GM12878 (cell line): Measurements from ENCODE around the gene ANKRD34A. TPM values are rescaled to one million over a fixed set of nuclear protein-coding genes. Genes with fewer than 3 reads are reported as not detected.
A peak's percentile ranks its signal among the peaks of the same experiment; 100 is the strongest.

Experiments
- ATAC-seq: fragments of 200-7000 bp; cut with Tn5 transposase; 3 replicates; pipeline ENCODE4 v1.9.1; 2020; ENCODE audit warnings: mild to moderate bottlenecking, moderate library complexity
- BruUV-seq: library from RNA; stranded (reverse); fragments of 400-500 nt; replicated peaks from 2 replicates; lab custom pipeline; 2021; lab: Mats Ljungman, UMichigan
- CTCF ChIA-PET: fragments of 300-600 bp; sonication (Branson Sonifier 250); formaldehyde crosslinking; extraction: SDS; loops from one replicate; lab custom pipeline; 2021; ENCODE audit warnings: inconsistent platforms; lab: Yijun Ruan, JAX
- POLR2A ChIA-PET: fragments of 350-600 bp; formaldehyde crosslinking; extraction: SDS; loops from one replicate; lab custom pipeline; 2021; ENCODE audit warnings: inconsistent platforms; lab: Charles Lee
- RAD21 ChIA-PET: fragments of 300-600 bp; sonication (Branson Sonifier 250); formaldehyde crosslinking; loops from one replicate; lab custom pipeline; 2023; ENCODE audit warnings: antibody characterized with exemption; ENCODE audit not compliant: unreplicated experiment; lab: Charles Lee
- SMC1A ChIA-PET: fragments of 300-600 bp; sonication (Branson Sonifier 250); formaldehyde crosslinking; loops from one replicate; lab custom pipeline; 2023; ENCODE audit not compliant: unreplicated experiment, uncharacterized antibody; lab: Charles Lee
- DNase-seq: peaks from one replicate; pipeline ENCODE4 v3.0.0-alpha.2; 2011; ENCODE audit warnings: low read depth, low spot score
- FAIRE-seq: peaks from 3 replicates; lab custom pipeline; 2011; peaks lifted over from hg19 to GRCh38; lab: Jason Lieb, UNC
- H2AFZ ChIP-seq: 2 replicates; pipeline ENCODE4 v1.6.0; 2011; ENCODE audit warnings: low read depth, low read length, control low read depth; ENCODE audit not compliant: control insufficient read depth
- H3K27ac ChIP-seq: 2 replicates; pipeline ENCODE4 v1.5.1; 2011; ENCODE audit warnings: control low read depth; ENCODE audit not compliant: control insufficient read depth, insufficient read depth
- H3K27me3 ChIP-seq, 2 experiments: replicated peaks in 1 of 2; 2 replicates each; pipeline versions ENCODE4 v1.6.0 to v1.6.1; 2011; ENCODE audit warnings: low read length in 1 of 2; ENCODE audit not compliant: control insufficient read depth in 2 of 2, insufficient read depth in 2 of 2
- H3K36me3 ChIP-seq, 2 experiments: 2 replicates each; pipeline ENCODE4 v1.5.1; 2011; ENCODE audit warnings: low read length in 1 of 2; ENCODE audit not compliant: control insufficient read depth in 2 of 2, insufficient read depth in 2 of 2
- H3K4me1 ChIP-seq: 2 replicates; pipeline ENCODE4 v1.6.1; 2011; ENCODE audit warnings: mild to moderate bottlenecking, low read length, moderate library complexity, mixed read lengths; ENCODE audit not compliant: control insufficient read depth, insufficient read depth
- H3K4me2 ChIP-seq: 2 replicates; pipeline ENCODE4 v1.6.0; 2011; ENCODE audit warnings: control low read depth; ENCODE audit not compliant: control insufficient read depth, insufficient read depth
- H3K4me3 ChIP-seq: fragments of 200-600 bp; sonication (generic); 2 replicates; pipeline ENCODE4 v1.5.1; 2016
- H3K79me2 ChIP-seq: 2 replicates; pipeline ENCODE4 v1.6.0; 2011; ENCODE audit warnings: low read length; ENCODE audit not compliant: control insufficient read depth, insufficient read depth
- H3K9ac ChIP-seq: 2 replicates; pipeline ENCODE4 v1.8.0; 2011; ENCODE audit warnings: low read length, control low read depth, mixed read lengths; ENCODE audit not compliant: control insufficient read depth, insufficient read depth
- H3K9me3 ChIP-seq: replicated peaks from 3 replicates; pipeline ENCODE4 v1.5.1; 2011; ENCODE audit warnings: mild to moderate bottlenecking, low read length; ENCODE audit not compliant: control insufficient read depth, insufficient read depth
- H4K20me1 ChIP-seq: 2 replicates; pipeline ENCODE4 v1.6.0; 2011; ENCODE audit not compliant: control insufficient read depth, insufficient read depth
- ASH2L ChIP-seq: fragments of 300-600, 200-600 bp; sonication (generic); IDR thresholded peaks from 2 replicates; pipeline ENCODE4 v1.6.1; 2017; ENCODE audit warnings: low read depth, mild to moderate bottlenecking, borderline replicate concordance
- ATF2 ChIP-seq: IDR thresholded peaks from 2 replicates; pipeline ENCODE4 v1.6.1; 2012; ENCODE audit warnings: low read length, inconsistent platforms
- BACH1 ChIP-seq: fragments of 450-650 bp; IDR thresholded peaks from 2 replicates; pipeline ENCODE4 v1.6.1; 2017; ENCODE audit warnings: mild to moderate bottlenecking, borderline replicate concordance
- FOXK2 ChIP-seq: fragments of 450-650 bp; IDR thresholded peaks from 2 replicates; pipeline ENCODE4 v1.6.1; 2017; ENCODE audit warnings: mild to moderate bottlenecking, moderate library complexity
- HDAC6 ChIP-seq: fragments of 200-600 bp; sonication (generic); IDR thresholded peaks from one replicate; pipeline ENCODE4 v1.8.0; 2017; ENCODE audit warnings: antibody characterized with exemption; ENCODE audit not compliant: unreplicated experiment
- LARP7 ChIP-seq: fragments of 450-650 bp; IDR thresholded peaks from 2 replicates; pipeline ENCODE4 v1.6.1; 2017; ENCODE audit warnings: mild to moderate bottlenecking
- MTA3 ChIP-seq: IDR thresholded peaks from 2 replicates; pipeline ENCODE4 v1.6.1; 2012; ENCODE audit warnings: low read length, inconsistent platforms, borderline replicate concordance
- POLR2AphosphoS5 ChIP-seq: IDR thresholded peaks from 2 replicates; pipeline ENCODE4 v1.6.1; 2011; ENCODE audit warnings: mild to moderate bottlenecking, low read length, inconsistent platforms
- PRDM15 ChIP-seq: fragments of 450-650 bp; formaldehyde crosslinking; IDR thresholded peaks from 2 replicates; pipeline ENCODE4 v1.4.0; 2020; ENCODE audit warnings: mild to moderate bottlenecking, moderate library complexity
- SMAD5 ChIP-seq: IDR thresholded peaks from 2 replicates; pipeline ENCODE4 v1.6.1; 2016; ENCODE audit warnings: antibody characterized with exemption, low read depth
- STAT3 ChIP-seq: IDR thresholded peaks from 2 replicates; pipeline ENCODE4 v1.6.1; 2011; ENCODE audit warnings: low read depth, low read length, improper control_type of control experiment
- TCF7 ChIP-seq: IDR thresholded peaks from 2 replicates; pipeline ENCODE4 v1.6.1; 2014; ENCODE audit warnings: antibody characterized with exemption, borderline replicate concordance
- ZNF207 ChIP-seq: fragments of 450-650 bp; IDR thresholded peaks from 2 replicates; pipeline ENCODE4 v1.6.1; 2014; ENCODE audit warnings: antibody characterized with exemption, mild to moderate bottlenecking, borderline replicate concordance
- WGBS: methylation state at CpG from one replicate; pipeline ENCODE4 v1.1.6; 2016; ENCODE audit warnings: low lambda C conversion rate; ENCODE audit not compliant: insufficient replicate concordance, insufficient coverage; ENCODE audit errors: missing lambda C conversion rate; 5-methylcytosine and 5-hydroxymethylcytosine counted together
- in situ Hi-C: fragments of 300-500 bp; cut with MboI; formaldehyde crosslinking; loops from 9 replicates; pipeline ENCODE4 v1.14.3; 2018; ENCODE audit warnings: mixed read lengths
- intact Hi-C: fragments of 100-400 bp; cut with micrococcal nuclease; formaldehyde crosslinking; loops from one replicate; pipeline ENCODE4 v1.14.2; 2022; ENCODE audit not compliant: unreplicated experiment
- polyA plus RNA-seq, 11 experiments: library from polyadenylated mRNA; depleted of rRNA in 4 of 11; unstranded in 6 of 11; stranded (reverse) in 5 of 11; fragments of >200 nt; fragmentation: Nextera tagmentation in 4 of 11; fragmentation: Illumina TruSeq in 1 of 11; extraction: Ambion mirVana in 4 of 11; extraction: Trizol in 1 of 11; gene quantifications; 1 replicate in 1 of 11; 2 replicates in 10 of 11; pipeline versions ENCODE4 v1.2.1 to v1.2.3, GENCODE V29; 2011 to 2016; ENCODE audit warnings: inconsistent platforms in 2 of 11, missing spikeins in 2 of 11, low read depth in 1 of 11
- total RNA-seq, 4 experiments: library from RNA; depleted of rRNA in 3 of 4; stranded (reverse); fragments of >200 nt in 3 of 4; fragmentation: Illumina TruSeq in 1 of 4; extraction: Trizol in 1 of 4; gene quantifications; 2 replicates each; pipeline versions ENCODE4 v1.2.1 to v1.2.3, GENCODE V29; 2013 to 2021
- TF ChIP-seq, protein P1 (sequence below): IDR thresholded peaks from 2 replicates; pipeline ENCODE4 v1.6.1; 2012; ENCODE audit warnings: mild to moderate bottlenecking, low read depth, low read length

ANKRD34A gene
- total and polyA plus RNA-seq, 10 of the 15 experiments (the other 5 are each of a cell fraction or from before 2014, with no cell fraction given): 0.40 to 3.5 (median 1.6) TPM

GRCh38 chr1:145994391-145995120 is 30.2 kb upstream of the ANKRD34A start:
- ChIA-PET SMC1A (interaction anchor here (0.8 to 12.5 kb wide), 4 partner anchors 13 to 18 kb away, joined by 3 to 244 read pairs (median 11); no protein-coding TSS in a partner anchor), CTCF (interaction anchor here (0.7 to 12.2 kb wide), 6 partner anchors 12 to 149 kb away, joined by 3 to 196 read pairs (median 4); partner anchors contain the start of gene NUDT17), POLR2A (interaction anchor here (1.0 to 4.1 kb wide), 5 partner anchors 8 to 67 kb away, joined by 3 to 82 read pairs (median 6); partner anchors contain the start of genes ANKRD34A, POLR3GL and RBM8A), RAD21 (interaction anchor here (1.6 to 7.4 kb wide), 2 partner anchors 13 to 16 kb away, joined by 6 to 100 read pairs; no protein-coding TSS in a partner anchor)
- peaks cover 15% of the 10 kb centered on the region for H3K79me2 ChIP-seq
- no peak for DNase-seq
- intact Hi-C loops (no loop called here), in situ Hi-C loops (no loop called here)
- peaks cover 0 to 3% of the 10 kb centered on the region in 2 experiments; a peak in 2 of 4 replicates for H3K36me3 ChIP-seq
- H3K4me1 ChIP-seq: peaks cover 8% of the 10 kb centered on the region
- no peaks in the 10 kb centered on the region for H4K20me1 ChIP-seq
- H3K9me3 ChIP-seq: no peaks in the 10 kb centered on the region
- 64% methylated on average over 10 of the region's 10 CpGs for WGBS
- no peak overlapping the region for H2AFZ ChIP-seq
- no TSS peak for BruUV-seq
- no peak overlapping the region for H3K27ac ChIP-seq
- peak overlapping the region; percentile 75 for H3K9ac ChIP-seq
- H3K4me2 ChIP-seq: peak overlapping the region; percentile 86
- ATAC-seq: peak; percentile 3; the same call in 1 of the 3 replicates
- H3K27me3 ChIP-seq: no peaks in the 10 kb centered on the region
- H3K4me3 ChIP-seq: peak overlapping the region; percentile 81
- no peak for FAIRE-seq
- TF ChIP-seq ASH2L (no peak), BACH1 (0 out of 2 replicates have a peak, but pooled peaks have one; percentile 37), POLR2AphosphoS5 (peak; percentile 73; the same call in 1 of the 2 replicates), ZNF207 (no peak), TCF7 (no peak), STAT3 (no peak), MTA3 (peak; percentile 57; the same call in 1 of the 2 replicates), ATF2 (no peak), FOXK2 (no peak), SMAD5 (no peak), LARP7 (no peak), PRDM15 (CRISPR knock-in tag) (no peak), HDAC6 (no peak)
- TF ChIP-seq, protein P1, sequence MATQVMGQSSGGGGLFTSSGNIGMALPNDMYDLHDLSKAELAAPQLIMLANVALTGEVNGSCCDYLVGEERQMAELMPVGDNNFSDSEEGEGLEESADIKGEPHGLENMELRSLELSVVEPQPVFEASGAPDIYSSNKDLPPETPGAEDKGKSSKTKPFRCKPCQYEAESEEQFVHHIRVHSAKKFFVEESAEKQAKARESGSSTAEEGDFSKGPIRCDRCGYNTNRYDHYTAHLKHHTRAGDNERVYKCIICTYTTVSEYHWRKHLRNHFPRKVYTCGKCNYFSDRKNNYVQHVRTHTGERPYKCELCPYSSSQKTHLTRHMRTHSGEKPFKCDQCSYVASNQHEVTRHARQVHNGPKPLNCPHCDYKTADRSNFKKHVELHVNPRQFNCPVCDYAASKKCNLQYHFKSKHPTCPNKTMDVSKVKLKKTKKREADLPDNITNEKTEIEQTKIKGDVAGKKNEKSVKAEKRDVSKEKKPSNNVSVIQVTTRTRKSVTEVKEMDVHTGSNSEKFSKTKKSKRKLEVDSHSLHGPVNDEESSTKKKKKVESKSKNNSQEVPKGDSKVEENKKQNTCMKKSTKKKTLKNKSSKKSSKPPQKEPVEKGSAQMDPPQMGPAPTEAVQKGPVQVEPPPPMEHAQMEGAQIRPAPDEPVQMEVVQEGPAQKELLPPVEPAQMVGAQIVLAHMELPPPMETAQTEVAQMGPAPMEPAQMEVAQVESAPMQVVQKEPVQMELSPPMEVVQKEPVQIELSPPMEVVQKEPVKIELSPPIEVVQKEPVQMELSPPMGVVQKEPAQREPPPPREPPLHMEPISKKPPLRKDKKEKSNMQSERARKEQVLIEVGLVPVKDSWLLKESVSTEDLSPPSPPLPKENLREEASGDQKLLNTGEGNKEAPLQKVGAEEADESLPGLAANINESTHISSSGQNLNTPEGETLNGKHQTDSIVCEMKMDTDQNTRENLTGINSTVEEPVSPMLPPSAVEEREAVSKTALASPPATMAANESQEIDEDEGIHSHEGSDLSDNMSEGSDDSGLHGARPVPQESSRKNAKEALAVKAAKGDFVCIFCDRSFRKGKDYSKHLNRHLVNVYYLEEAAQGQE: no peak
